ENCODE data around the gene PLD4.
"Not testable (repeated sequence)": the region's sequence is repeated elsewhere in the genome, so short reads cannot be mapped to it uniquely, and the experiment has no call there.

PLD4 gene

GRCh38 chr14:104900639-104901512 is 23.8 kb upstream of the PLD4 start:
- no peak for FAIRE-seq

- FAIRE-seq, result no peak
Observed at GRCh38 chr14:104903990-104904389, 20.7 kb upstream of the PLD4 start.

GRCh38 chr14:104904650-104905578 is 19.8 kb upstream of the PLD4 start:
- not testable (repeated sequence) for FAIRE-seq

- FAIRE-seq, result not testable (repeated sequence)
Observed at GRCh38 chr14:104905579-104905933, 19.1 kb upstream of the PLD4 start.

- FAIRE-seq, result no peak
Observed at GRCh38 chr14:104908303-104908702, 16.4 kb upstream of the PLD4 start.

- FAIRE-seq, result no peak
Observed at GRCh38 chr14:104912053-104912452, 12.6 kb upstream of the PLD4 start.

- no peak for FAIRE-seq
Observed at GRCh38 chr14:104913435-104913834, 11.2 kb upstream of the PLD4 start.

GRCh38 chr14:104917116-104917515 is 7.6 kb upstream of the PLD4 start:
- no peak for FAIRE-seq

- no peak for FAIRE-seq
Observed at GRCh38 chr14:104917993-104918392, 6.7 kb upstream of the PLD4 start.

- not testable (repeated sequence) for FAIRE-seq
Observed at GRCh38 chr14:104919152-104919992, 5.3 kb upstream of the PLD4 start.

GRCh38 chr14:104919993-104920315 is 4.7 kb upstream of the PLD4 start:
- no peak for FAIRE-seq

GRCh38 chr14:104923640-104924420 is 849 bp upstream of the PLD4 start:
- FAIRE-seq, result no peak

GRCh38 chr14:104925214-104925854 is 655 bp downstream of the PLD4 start:
- FAIRE-seq, result no peak

- no peak for FAIRE-seq
Observed at GRCh38 chr14:104925855-104926609, 1.4 kb downstream of the PLD4 start.

GRCh38 chr14:104926619-104927431 is 2.1 kb downstream of the PLD4 start:
- FAIRE-seq, result no peak

- no peak for FAIRE-seq
Observed at GRCh38 chr14:104927432-104927816, 2.7 kb downstream of the PLD4 start.

- no peak for FAIRE-seq
Observed at GRCh38 chr14:104927901-104928300, 3.2 kb downstream of the PLD4 start.

GRCh38 chr14:104928391-104929133 is 3.9 kb downstream of the PLD4 start:
- no peak for FAIRE-seq
